ENCODE data around the gene NFATC4.

DNA sequence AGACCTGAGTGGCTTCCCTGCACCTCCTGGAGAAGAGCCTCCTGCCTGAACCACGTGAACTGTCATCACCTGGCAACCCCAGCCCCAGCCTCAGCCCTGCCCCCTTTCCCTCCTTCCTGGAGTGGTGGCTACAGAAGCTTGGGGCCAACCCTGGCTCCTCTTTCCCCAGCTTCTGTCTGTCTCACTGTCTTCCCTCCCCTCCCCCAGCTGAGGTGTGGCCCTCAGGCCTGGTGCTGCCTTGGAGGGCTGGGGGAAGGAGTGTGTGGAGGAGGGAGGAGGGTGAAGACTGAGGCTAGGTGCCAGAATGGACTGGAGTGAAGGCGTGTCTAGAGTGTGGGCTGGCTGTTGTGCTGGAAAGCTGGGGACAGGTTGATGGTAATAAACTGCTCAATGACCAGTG is 9.7 kb downstream of the NFATC4 start:
- no peak for TF ChIP-seq POLR2A (IDR thresholded peaks at IDR 0.05; ENCODE audit: low read length)
- no peak for TF ChIP-seq GATA1 (IDR thresholded peaks at IDR 0.05; ENCODE audit: low read depth, low read length)

Measured in erythroblast (primary cell).